CMK (cell line): ENCODE data around the gene SVIL.
"Not testable (repeated sequence)": the region's sequence is repeated elsewhere in the genome, so short reads cannot be mapped to it uniquely, and the experiment has no call there.

Experiments
- DNase-seq: peaks from one replicate; pipeline ENCODE4 v3.0.0-alpha.2; 2010; ENCODE audit warnings: low read depth

Gene SVIL

GRCh38 chr10:29649561-29650551, 15.1 kb upstream of the SVIL start:
- no peak for DNase-seq

GRCh38 chr10:29648983-29649268, 14.2 kb upstream of the SVIL start:
- no peak for DNase-seq

- no peak for DNase-seq
Measured at GRCh38 chr10:29648114-29648982, 13.6 kb upstream of the SVIL start.

GRCh38 chr10:29647478-29647877, 12.7 kb upstream of the SVIL start:
- no peak for DNase-seq

GRCh38 chr10:29646960-29647461, 12.2 kb upstream of the SVIL start:
- DNase-seq = no peak

- no peak for DNase-seq
Measured at GRCh38 chr10:29646238-29646902, 11.6 kb upstream of the SVIL start.

- no peak for DNase-seq
Measured at GRCh38 chr10:29643771-29644501, 9.2 kb upstream of the SVIL start.

- DNase-seq = no peak
Measured at GRCh38 chr10:29642990-29643389, 8.2 kb upstream of the SVIL start.

GRCh38 chr10:29637537-29637936, 2.8 kb upstream of the SVIL start:
- DNase-seq = no peak

- DNase-seq = no peak
Measured at GRCh38 chr10:29636178-29636577, 1.4 kb upstream of the SVIL start.

GRCh38 chr10:29635711-29636144, 957 bp upstream of the SVIL start:
- DNase-seq = no peak

GRCh38 chr10:29634105-29634504, 666 bp downstream of the SVIL start:
- DNase-seq = no peak

GRCh38 chr10:29631049-29631339, 3.8 kb downstream of the SVIL start:
- no peak for DNase-seq

- DNase-seq = no peak
Measured at GRCh38 chr10:29630205-29631048, 4.3 kb downstream of the SVIL start.

- no peak for DNase-seq
Measured at GRCh38 chr10:29628912-29629526, 5.8 kb downstream of the SVIL start.

- no peak for DNase-seq
Measured at GRCh38 chr10:29628311-29628710, 6.5 kb downstream of the SVIL start.

GRCh38 chr10:29627201-29628132, 7.3 kb downstream of the SVIL start:
- DNase-seq = no peak

GRCh38 chr10:29624357-29624756, 10.4 kb downstream of the SVIL start:
- DNase-seq = not testable (repeated sequence)

GRCh38 chr10:29623797-29624196, 11.0 kb downstream of the SVIL start:
- no peak for DNase-seq
